Activated B cell treated with CpG ODN at 0.5 μM for 24 hours (primary cell): ENCODE data around the gene PRDM4. TPM values are rescaled to one million over a fixed set of nuclear protein-coding genes. Genes with fewer than 3 reads are reported as not detected.

ENCODE experiments used
- ATAC-seq: fragments of 200-7000 bp; cut with Tn5 transposase; one replicate; pipeline ENCODE4 v1.10.0; 2021; ENCODE audit warnings: low read depth, mild to moderate bottlenecking, moderate library complexity
- CTCF ChIA-PET: fragments of 350-600 bp; sonication (Branson Sonifier 250); formaldehyde crosslinking; loops from one replicate; lab custom pipeline; 2021; ENCODE audit warnings: antibody characterized with exemption; lab: Charles Lee
- POLR2A ChIA-PET: fragments of 350-600 bp; sonication (Branson Sonifier 250); formaldehyde crosslinking; loops from one replicate; lab custom pipeline; 2021; ENCODE audit warnings: antibody characterized with exemption; lab: Charles Lee
- DNase-seq: peaks from one replicate; pipeline ENCODE4 v3.0.0; 2022
- H3K27ac Mint-ChIP-seq: one replicate; pipeline ENCODE4 v1.8.0; 2020; ENCODE audit warnings: mixed read lengths
- H3K27me3 Mint-ChIP-seq: one replicate; pipeline ENCODE4 v1.8.0; 2021; ENCODE audit warnings: mixed read lengths
- H3K36me3 Mint-ChIP-seq: one replicate; pipeline ENCODE4 v1.8.0; 2021; ENCODE audit warnings: low read depth, mixed read lengths
- H3K4me1 Mint-ChIP-seq: one replicate; pipeline ENCODE4 v1.8.0; 2021; ENCODE audit warnings: mixed read lengths
- H3K4me3 Mint-ChIP-seq: one replicate; pipeline ENCODE4 v1.8.0; 2020; ENCODE audit warnings: mild to moderate bottlenecking, mixed read lengths
- H3K9me3 Mint-ChIP-seq: one replicate; pipeline ENCODE4 v1.8.0; 2020; ENCODE audit warnings: mixed read lengths
- intact Hi-C: fragments of 100-400 bp; cut with micrococcal nuclease; formaldehyde crosslinking; loops from one replicate; pipeline ENCODE4 v1.15.1; 2024
- total RNA-seq: library from RNA; stranded (reverse); gene quantifications from 2 replicates; pipeline ENCODE4 v1.2.3, GENCODE V29; 2022
- TF ChIP-seq, protein P1 (sequence below): fragments of 200-600 bp; IDR thresholded peaks from one replicate; pipeline ENCODE4 v1.8.0; 2022; ENCODE audit warnings: antibody characterized with exemption, mild to moderate bottlenecking

PRDM4 gene
- total RNA-seq, 1 donor from 2014 or later = 45.2 TPM

DNA sequence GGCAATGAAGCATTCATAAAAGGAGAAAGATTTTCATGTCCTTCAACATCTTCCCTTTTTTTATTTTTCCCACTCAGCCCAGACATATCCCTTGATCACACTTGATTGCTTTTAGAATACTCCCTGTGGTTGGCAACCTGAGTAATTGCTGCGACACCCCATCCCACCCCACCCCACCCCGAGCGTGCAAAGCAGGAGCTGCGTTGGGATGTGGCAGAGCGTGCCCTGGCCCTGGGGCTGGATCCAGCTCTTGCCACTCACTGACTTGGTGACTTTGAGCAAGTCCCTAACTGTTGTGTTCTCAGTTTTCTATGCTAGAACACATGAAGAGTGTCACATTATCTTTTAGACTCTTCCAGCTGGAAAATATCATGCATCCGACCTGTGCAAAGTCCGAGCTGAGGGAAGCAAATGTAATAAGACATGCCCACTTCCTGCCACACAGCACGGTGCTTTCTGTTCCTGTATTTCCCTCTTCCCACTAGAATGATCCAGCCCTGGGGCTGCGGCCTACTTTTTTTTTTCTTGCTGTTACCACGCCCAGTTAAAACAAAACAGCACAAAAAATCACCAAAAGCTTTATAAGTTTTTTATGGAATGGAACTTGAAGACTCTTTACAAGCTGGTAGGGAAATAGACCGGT lies 17.6 kb upstream of the PRDM4 start:
- POLR2A ChIA-PET = no interaction called here
- ATAC-seq (no peak), DNase-seq (no peak)
- Mint-ChIP-seq H3K4me3 (no peak overlapping the region), H3K4me1 (peaks cover 35% of the 10 kb centered on the region), H3K9me3 (no peaks in the 10 kb centered on the region), H3K27me3 (peaks cover 29% of the 10 kb centered on the region), H3K27ac (peak overlapping the region; percentile 0), H3K36me3 (no peaks in the 10 kb centered on the region)
- CTCF ChIA-PET = no interaction called here
- TF ChIP-seq, protein P1, sequence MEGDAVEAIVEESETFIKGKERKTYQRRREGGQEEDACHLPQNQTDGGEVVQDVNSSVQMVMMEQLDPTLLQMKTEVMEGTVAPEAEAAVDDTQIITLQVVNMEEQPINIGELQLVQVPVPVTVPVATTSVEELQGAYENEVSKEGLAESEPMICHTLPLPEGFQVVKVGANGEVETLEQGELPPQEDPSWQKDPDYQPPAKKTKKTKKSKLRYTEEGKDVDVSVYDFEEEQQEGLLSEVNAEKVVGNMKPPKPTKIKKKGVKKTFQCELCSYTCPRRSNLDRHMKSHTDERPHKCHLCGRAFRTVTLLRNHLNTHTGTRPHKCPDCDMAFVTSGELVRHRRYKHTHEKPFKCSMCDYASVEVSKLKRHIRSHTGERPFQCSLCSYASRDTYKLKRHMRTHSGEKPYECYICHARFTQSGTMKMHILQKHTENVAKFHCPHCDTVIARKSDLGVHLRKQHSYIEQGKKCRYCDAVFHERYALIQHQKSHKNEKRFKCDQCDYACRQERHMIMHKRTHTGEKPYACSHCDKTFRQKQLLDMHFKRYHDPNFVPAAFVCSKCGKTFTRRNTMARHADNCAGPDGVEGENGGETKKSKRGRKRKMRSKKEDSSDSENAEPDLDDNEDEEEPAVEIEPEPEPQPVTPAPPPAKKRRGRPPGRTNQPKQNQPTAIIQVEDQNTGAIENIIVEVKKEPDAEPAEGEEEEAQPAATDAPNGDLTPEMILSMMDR = no peak
- intact Hi-C loops = no loop called here

DNA sequence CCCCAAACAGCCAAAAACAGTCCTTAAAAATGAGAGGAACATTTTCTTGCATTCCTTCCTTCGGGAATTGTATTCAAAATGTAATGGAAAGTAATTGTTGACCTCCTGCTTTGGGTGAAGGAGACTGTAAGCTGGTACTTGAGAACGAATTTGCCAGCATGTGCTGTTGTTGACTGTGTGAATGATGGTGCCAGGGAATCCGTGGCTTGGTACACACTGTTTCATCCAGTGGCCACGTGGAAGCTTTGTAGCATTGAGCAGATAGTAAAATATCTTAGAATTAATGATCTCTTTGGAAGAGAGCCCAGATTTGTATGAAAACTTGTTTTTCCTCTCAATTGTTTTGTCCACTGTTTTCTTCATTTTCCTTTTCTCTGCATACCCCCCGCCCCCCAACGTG lies 15.2 kb upstream of the PRDM4 start:
- H3K4me1 Mint-ChIP-seq = peaks cover 33% of the 10 kb centered on the region
- no peak overlapping the region for H3K4me3 Mint-ChIP-seq
- no peaks in the 10 kb centered on the region for H3K36me3 Mint-ChIP-seq
- TF ChIP-seq, protein P1 = no peak
- no peaks in the 10 kb centered on the region for H3K9me3 Mint-ChIP-seq
- ChIA-PET POLR2A (interaction anchor here (0.6 kb wide), 1 partner anchor 25 kb away, joined by 3 read pairs; no protein-coding TSS in a partner anchor), CTCF (no interaction called here)
- H3K27me3 Mint-ChIP-seq = peaks cover 33% of the 10 kb centered on the region
- DNase-seq (no peak), ATAC-seq (no peak)
- intact Hi-C loops = no loop called here
- H3K27ac Mint-ChIP-seq = no peak overlapping the region

DNA sequence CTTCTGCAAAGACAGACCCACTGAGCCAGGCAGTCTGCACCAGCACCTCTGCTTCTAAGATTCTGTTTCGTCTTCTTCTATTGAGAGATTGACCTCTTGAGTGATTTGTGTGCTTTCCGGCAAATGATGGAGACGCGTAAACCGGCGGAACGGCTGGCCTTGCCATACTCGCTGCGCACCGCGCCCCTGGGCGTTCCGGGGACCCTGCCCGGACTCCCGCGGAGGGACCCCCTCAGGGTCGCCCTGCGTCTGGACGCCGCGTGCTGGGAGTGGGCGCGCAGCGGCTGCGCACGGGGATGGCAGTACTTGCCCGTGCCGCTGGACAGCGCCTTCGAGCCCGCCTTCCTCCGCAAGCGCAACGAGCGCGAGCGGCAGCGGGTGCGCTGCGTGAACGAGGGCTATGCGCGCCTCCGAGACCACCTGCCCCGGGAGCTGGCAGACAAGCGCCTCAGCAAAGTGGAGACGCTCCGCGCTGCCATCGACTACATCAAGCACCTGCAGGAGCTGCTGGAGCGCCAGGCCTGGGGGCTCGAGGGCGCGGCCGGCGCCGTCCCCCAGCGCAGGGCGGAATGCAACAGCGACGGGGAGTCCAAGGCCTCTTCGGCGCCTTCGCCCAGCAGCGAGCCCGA lies 14.3 kb upstream of the PRDM4 start:
- H3K4me3 Mint-ChIP-seq = no peak overlapping the region
- H3K27me3 Mint-ChIP-seq = peaks cover 36% of the 10 kb centered on the region
- H3K4me1 Mint-ChIP-seq = peaks cover 27% of the 10 kb centered on the region
- ChIA-PET CTCF (no interaction called here), POLR2A (no interaction called here)
- no peak for ATAC-seq
- intact Hi-C loops = no loop called here
- H3K9me3 Mint-ChIP-seq = no peaks in the 10 kb centered on the region
- TF ChIP-seq, protein P1 = no peak
- no peak for DNase-seq
- no peaks in the 10 kb centered on the region for H3K36me3 Mint-ChIP-seq
- no peak overlapping the region for H3K27ac Mint-ChIP-seq

DNA sequence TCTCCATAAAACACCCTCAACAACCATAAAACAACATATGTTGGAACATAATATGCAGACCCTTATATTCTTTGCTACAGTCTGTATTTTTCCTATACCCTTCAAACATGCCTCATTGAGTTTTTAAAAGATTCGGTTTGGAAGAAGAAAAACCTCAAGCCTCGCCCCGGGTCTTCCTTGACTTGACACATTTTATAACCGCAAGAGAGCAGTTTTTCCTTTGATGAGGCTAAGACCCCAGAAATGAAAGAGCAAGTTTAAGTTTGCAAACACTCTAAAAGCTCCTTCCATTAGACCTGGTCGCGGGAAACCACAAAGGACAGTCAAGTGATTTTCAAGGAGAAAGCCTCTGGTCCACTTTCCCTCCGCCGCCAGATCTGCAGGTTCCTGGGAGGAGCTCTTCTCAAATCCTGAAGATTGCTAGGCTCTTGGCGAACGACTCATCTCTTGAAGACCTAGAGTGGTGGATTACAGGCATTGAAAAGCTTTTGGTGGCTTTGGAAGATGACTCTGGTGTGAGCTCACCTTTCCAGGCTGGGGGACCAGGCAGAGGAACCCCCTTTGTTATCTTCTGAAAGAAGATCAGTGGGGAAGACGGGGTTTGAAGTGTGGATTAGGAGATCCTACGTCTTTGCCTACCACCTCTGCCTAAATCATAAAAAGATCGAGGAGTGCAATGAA lies 13.6 kb upstream of the PRDM4 start, which contains the start of gene ASCL4:
TSS of gene ASCL4 (plus strand) at position 356 of the 681 bp plus-strand sequence. CDS start 515 bp downstream, outside the sequence.
- POLR2A ChIA-PET = no interaction called here
- no peaks in the 10 kb centered on the region for H3K9me3 Mint-ChIP-seq
- H3K27me3 Mint-ChIP-seq = peaks cover 36% of the 10 kb centered on the region
- no peak within 1 kb of the TSS for H3K4me3 Mint-ChIP-seq
- intact Hi-C loops = loop anchor here (5.0 kb wide), 1 partner anchor 98 kb away; no protein-coding TSS in a partner anchor
- H3K27ac Mint-ChIP-seq = no peak within 1 kb of the TSS
- CTCF ChIA-PET = no interaction called here
- TF ChIP-seq, protein P1 = no peak
- DNase-seq = no peak
- no peak for ATAC-seq
- H3K36me3 Mint-ChIP-seq = no peaks in the 10 kb centered on the region
- peaks cover 20% of the 10 kb centered on the region for H3K4me1 Mint-ChIP-seq

DNA sequence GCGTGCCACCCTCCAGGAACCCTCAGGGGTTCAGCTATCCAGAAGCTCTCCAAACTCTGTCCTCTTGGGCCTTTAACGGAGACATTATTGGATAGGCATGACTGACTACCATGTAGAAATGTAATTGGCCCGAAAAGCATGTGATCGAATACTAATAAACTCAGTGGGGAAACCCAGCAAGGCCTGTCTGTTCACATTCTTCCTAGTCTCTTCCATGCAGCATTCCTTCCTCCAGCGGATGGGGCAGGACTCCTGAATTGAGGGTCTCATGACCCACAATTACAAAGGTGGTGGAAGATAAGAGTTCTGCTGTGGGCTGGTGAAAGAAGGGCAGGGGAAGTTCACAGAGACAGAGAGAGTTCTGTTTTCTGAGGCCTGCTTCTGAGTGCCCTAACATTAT lies 6.5 kb upstream of the PRDM4 start:
- ChIA-PET CTCF (no interaction called here), POLR2A (no interaction called here)
- TF ChIP-seq, protein P1 = no peak
- Mint-ChIP-seq H3K36me3 (no peaks in the 10 kb centered on the region), H3K4me1 (no peaks in the 10 kb centered on the region), H3K9me3 (peaks cover 1% of the 10 kb centered on the region), H3K27ac (no peak overlapping the region), H3K4me3 (no peak overlapping the region), H3K27me3 (peaks cover 3% of the 10 kb centered on the region)
- intact Hi-C loops = loop anchor here (10.0 kb wide), 1 partner anchor 357 kb away; the partner anchor contains the start of gene WSCD2
- ATAC-seq = no peak
- no peak for DNase-seq
